HG03354 (cell line): ENCODE results near the gene STK17B.
"Not testable (repeated sequence)": the region's sequence is repeated elsewhere in the genome, so short reads cannot be mapped to it uniquely, and the experiment has no call there.

Experiments
- ATAC-seq: cut with Tn5 transposase; IDR thresholded peaks from one replicate; pipeline ENCODE4 v1.9.1; 2021; ENCODE audit warnings: mild to moderate bottlenecking; ENCODE audit not compliant: unreplicated experiment, poor library complexity, severe bottlenecking

The STK17B gene

GRCh38 chr2:196125596-196125995 is 45.8 kb downstream of the STK17B start:
- ATAC-seq: no peak

GRCh38 chr2:196123679-196124373 is 47.6 kb downstream of the STK17B start:
- no peak for ATAC-seq

- no peak for ATAC-seq
Observed at GRCh38 chr2:196119926-196120325, 51.5 kb downstream of the STK17B start.

GRCh38 chr2:196117214-196117705 is 54.1 kb downstream of the STK17B start:
- ATAC-seq: no peak

- no peak for ATAC-seq
Observed at GRCh38 chr2:196113061-196113974, 58.1 kb downstream of the STK17B start.

- no peak for ATAC-seq
Observed at GRCh38 chr2:196112418-196113034, 58.9 kb downstream of the STK17B start.

- no peak for ATAC-seq
Observed at GRCh38 chr2:196108604-196109003, 62.8 kb downstream of the STK17B start.

GRCh38 chr2:196105951-196106350 is 65.4 kb downstream of the STK17B start:
- no peak for ATAC-seq

GRCh38 chr2:196104066-196104465 is 67.3 kb downstream of the STK17B start:
- no peak for ATAC-seq

GRCh38 chr2:196103626-196104025 is 67.8 kb downstream of the STK17B start:
- no peak for ATAC-seq

- peak; percentile 96 for ATAC-seq
Observed at GRCh38 chr2:196101325-196101991, 69.9 kb downstream of the STK17B start.

- ATAC-seq: no peak
Observed at GRCh38 chr2:196099916-196100315, 71.5 kb downstream of the STK17B start.

GRCh38 chr2:196097864-196098660 is 73.3 kb downstream of the STK17B start:
- no peak for ATAC-seq

GRCh38 chr2:196096982-196097745 is 74.2 kb downstream of the STK17B start:
- no peak for ATAC-seq

GRCh38 chr2:196096264-196096663 is 75.1 kb downstream of the STK17B start:
- no peak for ATAC-seq

GRCh38 chr2:196089448-196089847 is 81.9 kb downstream of the STK17B start:
- ATAC-seq: not testable (repeated sequence)

GRCh38 chr2:196088203-196088602 is 83.2 kb downstream of the STK17B start:
- ATAC-seq: no peak
